Choroid plexus epithelial cell (primary cell): ENCODE measurements around the gene FBLN7.

Experiments used
- DNase-seq: peaks from one replicate; pipeline ENCODE4 v3.0.0-alpha.2; 2010; ENCODE audit warnings: low read depth
- H3K4me3 ChIP-seq: 2 replicates; pipeline ENCODE4 v1.5.1; 2011; ENCODE audit warnings: low read depth, mild to moderate bottlenecking, control low read depth, low read length, moderate library complexity
- TF ChIP-seq, protein P1 (sequence below): conservative IDR thresholded peaks from 2 replicates; pipeline ENCODE4 v1.5.1; 2011; ENCODE audit warnings: low read depth, mild to moderate bottlenecking, control low read depth, inconsistent platforms, low read length, moderate library complexity

The FBLN7 gene

DNA sequence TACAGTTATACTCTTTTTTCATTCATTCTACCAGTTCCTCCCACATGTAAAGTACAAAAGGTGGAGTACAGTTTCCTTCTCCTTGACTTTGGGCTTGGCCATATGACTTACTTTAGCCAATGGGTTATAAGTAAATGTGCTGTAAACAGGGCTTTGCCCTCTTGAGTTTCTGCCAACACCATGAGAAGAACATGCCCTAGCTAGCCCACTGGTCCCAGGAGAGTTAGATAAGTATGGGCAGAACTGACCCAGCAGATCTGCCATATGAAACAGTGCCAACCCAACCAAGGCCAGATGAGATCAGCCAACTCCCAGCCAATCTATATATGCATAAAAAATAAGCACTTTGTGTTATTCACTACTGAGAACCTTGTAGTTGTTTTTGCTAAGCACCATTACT lies 91.2 kb downstream of the FBLN7 start:
- DNase-seq: peak; percentile 13
- no peak overlapping the region for H3K4me3 ChIP-seq
- TF ChIP-seq, protein P1, sequence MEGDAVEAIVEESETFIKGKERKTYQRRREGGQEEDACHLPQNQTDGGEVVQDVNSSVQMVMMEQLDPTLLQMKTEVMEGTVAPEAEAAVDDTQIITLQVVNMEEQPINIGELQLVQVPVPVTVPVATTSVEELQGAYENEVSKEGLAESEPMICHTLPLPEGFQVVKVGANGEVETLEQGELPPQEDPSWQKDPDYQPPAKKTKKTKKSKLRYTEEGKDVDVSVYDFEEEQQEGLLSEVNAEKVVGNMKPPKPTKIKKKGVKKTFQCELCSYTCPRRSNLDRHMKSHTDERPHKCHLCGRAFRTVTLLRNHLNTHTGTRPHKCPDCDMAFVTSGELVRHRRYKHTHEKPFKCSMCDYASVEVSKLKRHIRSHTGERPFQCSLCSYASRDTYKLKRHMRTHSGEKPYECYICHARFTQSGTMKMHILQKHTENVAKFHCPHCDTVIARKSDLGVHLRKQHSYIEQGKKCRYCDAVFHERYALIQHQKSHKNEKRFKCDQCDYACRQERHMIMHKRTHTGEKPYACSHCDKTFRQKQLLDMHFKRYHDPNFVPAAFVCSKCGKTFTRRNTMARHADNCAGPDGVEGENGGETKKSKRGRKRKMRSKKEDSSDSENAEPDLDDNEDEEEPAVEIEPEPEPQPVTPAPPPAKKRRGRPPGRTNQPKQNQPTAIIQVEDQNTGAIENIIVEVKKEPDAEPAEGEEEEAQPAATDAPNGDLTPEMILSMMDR: no peak

DNA sequence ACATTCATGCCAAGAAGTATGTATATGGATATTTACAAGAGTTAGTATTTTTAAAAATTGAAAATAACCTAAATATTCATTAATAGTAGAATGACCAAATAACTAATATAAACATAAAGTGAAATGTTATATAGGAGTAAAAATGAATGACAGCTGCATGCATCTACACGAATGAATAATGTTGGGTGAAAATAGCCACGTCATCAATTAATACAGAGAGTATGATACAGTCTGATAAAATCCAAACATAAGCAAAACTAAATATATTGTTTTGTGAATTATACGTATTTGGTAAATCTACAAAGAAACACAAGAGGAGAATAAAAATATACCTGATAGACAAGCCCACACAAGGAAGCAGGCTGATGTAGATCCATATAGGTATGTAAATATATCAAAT lies 92.2 kb downstream of the FBLN7 start:
- H3K4me3 ChIP-seq: no peak overlapping the region
- TF ChIP-seq, protein P1: no peak

More for the DNA sequence above, 92.2 kb downstream of the FBLN7 start:
- DNase-seq: no peak
